Measurements from ENCODE around the gene ZMYND15.
"Not testable (repeated sequence)": the region's sequence is repeated elsewhere in the genome, so short reads cannot be mapped to it uniquely, and the experiment has no call there.

ZMYND15 gene

DNA sequence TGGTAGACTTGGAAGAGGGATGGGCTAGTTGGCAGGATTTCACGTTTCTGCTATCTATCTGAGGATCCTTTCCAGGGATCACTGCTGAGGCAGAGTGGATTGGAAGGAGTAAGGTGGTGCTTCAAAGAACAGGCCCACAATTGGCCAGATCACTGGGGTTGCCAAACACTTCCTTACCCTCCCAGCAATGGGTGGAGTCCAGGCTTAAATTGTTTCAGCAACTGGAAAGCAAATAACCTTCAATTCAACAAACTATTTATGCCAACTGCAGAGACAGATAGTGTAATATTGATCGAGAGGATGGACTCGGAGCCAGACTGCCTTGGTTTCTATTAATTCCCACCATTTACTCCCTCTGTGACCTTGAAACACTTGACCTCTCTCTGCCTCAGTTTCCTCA lies 27.1 kb upstream of the ZMYND15 start:
- H3K27me3 ChIP-seq (ENCODE audit: insufficient read depth, poor library complexity, severe bottlenecking): no peaks in the 10 kb centered on the region
- DNase-seq (ENCODE audit: low read depth in 1 of 2, low spot score in 1 of 2): no peak
- TF ChIP-seq, protein P1, sequence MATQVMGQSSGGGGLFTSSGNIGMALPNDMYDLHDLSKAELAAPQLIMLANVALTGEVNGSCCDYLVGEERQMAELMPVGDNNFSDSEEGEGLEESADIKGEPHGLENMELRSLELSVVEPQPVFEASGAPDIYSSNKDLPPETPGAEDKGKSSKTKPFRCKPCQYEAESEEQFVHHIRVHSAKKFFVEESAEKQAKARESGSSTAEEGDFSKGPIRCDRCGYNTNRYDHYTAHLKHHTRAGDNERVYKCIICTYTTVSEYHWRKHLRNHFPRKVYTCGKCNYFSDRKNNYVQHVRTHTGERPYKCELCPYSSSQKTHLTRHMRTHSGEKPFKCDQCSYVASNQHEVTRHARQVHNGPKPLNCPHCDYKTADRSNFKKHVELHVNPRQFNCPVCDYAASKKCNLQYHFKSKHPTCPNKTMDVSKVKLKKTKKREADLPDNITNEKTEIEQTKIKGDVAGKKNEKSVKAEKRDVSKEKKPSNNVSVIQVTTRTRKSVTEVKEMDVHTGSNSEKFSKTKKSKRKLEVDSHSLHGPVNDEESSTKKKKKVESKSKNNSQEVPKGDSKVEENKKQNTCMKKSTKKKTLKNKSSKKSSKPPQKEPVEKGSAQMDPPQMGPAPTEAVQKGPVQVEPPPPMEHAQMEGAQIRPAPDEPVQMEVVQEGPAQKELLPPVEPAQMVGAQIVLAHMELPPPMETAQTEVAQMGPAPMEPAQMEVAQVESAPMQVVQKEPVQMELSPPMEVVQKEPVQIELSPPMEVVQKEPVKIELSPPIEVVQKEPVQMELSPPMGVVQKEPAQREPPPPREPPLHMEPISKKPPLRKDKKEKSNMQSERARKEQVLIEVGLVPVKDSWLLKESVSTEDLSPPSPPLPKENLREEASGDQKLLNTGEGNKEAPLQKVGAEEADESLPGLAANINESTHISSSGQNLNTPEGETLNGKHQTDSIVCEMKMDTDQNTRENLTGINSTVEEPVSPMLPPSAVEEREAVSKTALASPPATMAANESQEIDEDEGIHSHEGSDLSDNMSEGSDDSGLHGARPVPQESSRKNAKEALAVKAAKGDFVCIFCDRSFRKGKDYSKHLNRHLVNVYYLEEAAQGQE (IDR thresholded peaks at IDR 0.05; ENCODE audit: insufficient replicate concordance, low read depth): no peak
- TF ChIP-seq POLR2AphosphoS5 (IDR thresholded peaks at IDR 0.05; ENCODE audit: low read depth) (no peak), CTCF (IDR thresholded peaks at IDR 0.05; ENCODE audit: insufficient read depth, low read length) (no peak), GABPA (IDR thresholded peaks at IDR 0.05; ENCODE audit: low read depth) (no peak), SPI1 (IDR thresholded peaks at IDR 0.05; ENCODE audit: borderline replicate concordance, low read depth) (no peak)
- H3K27ac ChIP-seq (replicated peaks): 0 out of 2 replicates have a peak overlapping the region, but pooled peaks have one; percentile 86
- peak overlapping the region; percentile 76 for H3K4me3 ChIP-seq (replicated peaks; ENCODE audit: insufficient read depth, low read length)

GRCh38 chr17:4714340-4715062 lies 25.1 kb upstream of the ZMYND15 start:
- H3K27me3 ChIP-seq (ENCODE audit: insufficient read depth, poor library complexity, severe bottlenecking); DNase-seq (ENCODE audit: low read depth in 1 of 2, low spot score in 1 of 2); H3K4me3 ChIP-seq (replicated peaks; ENCODE audit: insufficient read depth, low read length); H3K27ac ChIP-seq (replicated peaks): not testable (repeated sequence)

DNA sequence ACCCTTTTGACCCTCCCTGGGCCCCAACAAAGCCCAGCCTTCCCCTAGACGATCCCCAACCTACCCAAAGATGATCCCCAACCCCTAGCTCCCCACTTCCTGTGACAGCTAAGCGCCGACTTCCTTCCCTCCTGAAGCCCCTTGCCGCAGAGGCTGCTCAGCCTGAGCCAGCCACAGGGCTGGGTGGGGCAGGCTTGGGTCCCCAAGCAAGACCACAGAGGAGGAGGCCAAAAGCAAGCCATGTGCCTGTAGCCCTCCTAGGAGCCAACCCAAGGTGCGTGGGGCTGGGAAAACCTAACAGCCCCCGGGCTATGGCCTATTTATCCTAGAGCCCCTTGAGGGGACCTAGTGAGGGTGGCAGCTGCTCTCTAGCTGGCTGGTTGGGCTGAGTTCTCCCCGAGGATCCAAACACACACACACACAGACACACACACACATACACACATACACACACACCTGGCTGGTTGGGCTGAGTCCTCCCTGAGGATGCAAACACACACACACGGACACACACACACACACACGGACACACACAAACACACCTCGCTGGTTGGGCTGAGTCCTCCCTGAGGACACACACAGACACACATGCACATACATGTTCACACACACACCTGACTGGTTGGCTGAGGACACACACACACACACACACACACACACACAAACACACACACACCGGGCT lies 24.4 kb upstream of the ZMYND15 start:
- no peak for DNase-seq (ENCODE audit: low read depth in 1 of 2, low spot score in 1 of 2)
- H3K27me3 ChIP-seq (ENCODE audit: insufficient read depth, poor library complexity, severe bottlenecking): no peaks in the 10 kb centered on the region
- no peak overlapping the region; the same call in 1 of the 2 replicates for H3K27ac ChIP-seq (replicated peaks)
- TF ChIP-seq GABPA (IDR thresholded peaks at IDR 0.05; ENCODE audit: low read depth) (no peak), POLR2AphosphoS5 (IDR thresholded peaks at IDR 0.05; ENCODE audit: low read depth) (no peak), CTCF (IDR thresholded peaks at IDR 0.05; ENCODE audit: insufficient read depth, low read length) (no peak), SPI1 (IDR thresholded peaks at IDR 0.05; ENCODE audit: borderline replicate concordance, low read depth) (no peak)
- TF ChIP-seq, protein P1 (IDR thresholded peaks at IDR 0.05; ENCODE audit: insufficient replicate concordance, low read depth): no peak
- H3K4me3 ChIP-seq (replicated peaks; ENCODE audit: insufficient read depth, low read length): no peak overlapping the region

- DNase-seq (ENCODE audit: low read depth in 1 of 2, low spot score in 1 of 2): no peak
- TF ChIP-seq, protein P1 (IDR thresholded peaks at IDR 0.05; ENCODE audit: insufficient replicate concordance, low read depth): no peak
- no peak for TF ChIP-seq POLR2AphosphoS5 (IDR thresholded peaks at IDR 0.05; ENCODE audit: low read depth)
- TF ChIP-seq CTCF (IDR thresholded peaks at IDR 0.05; ENCODE audit: insufficient read depth, low read length): no peak
- no peak for TF ChIP-seq GABPA (IDR thresholded peaks at IDR 0.05; ENCODE audit: low read depth)
- TF ChIP-seq SPI1 (IDR thresholded peaks at IDR 0.05; ENCODE audit: borderline replicate concordance, low read depth): no peak
- Histone ChIP-seq H3K4me3 (replicated peaks; ENCODE audit: insufficient read depth, low read length) (no peak overlapping the region), H3K27me3 (ENCODE audit: insufficient read depth, poor library complexity, severe bottlenecking) (no peaks in the 10 kb centered on the region), H3K27ac (replicated peaks) (no peak overlapping the region)
These were observed 23.6 kb upstream of the ZMYND15 start for GRCh38 chr17:4716081-4716480.
